Lung microvascular endothelial cell (primary cell): ENCODE results near the gene LTA. TPM values are rescaled to one million over a fixed set of nuclear protein-coding genes. Genes with fewer than 3 reads are reported as not detected.

Experiments used
- DNase-seq, 2 donors: peaks; one replicate each; pipeline versions ENCODE4 v3.0.0 to v3.0.0-alpha.2; 2010; ENCODE audit warnings: low read depth in 2 of 2
- total RNA-seq: library from RNA; depleted of rRNA; stranded (reverse); fragments of >200 nt; gene quantifications from 2 replicates; pipeline ENCODE4 v1.2.1, GENCODE V29; 2014

The LTA gene
- total RNA-seq, 1 donor from 2014 or later, result not detected

DNA sequence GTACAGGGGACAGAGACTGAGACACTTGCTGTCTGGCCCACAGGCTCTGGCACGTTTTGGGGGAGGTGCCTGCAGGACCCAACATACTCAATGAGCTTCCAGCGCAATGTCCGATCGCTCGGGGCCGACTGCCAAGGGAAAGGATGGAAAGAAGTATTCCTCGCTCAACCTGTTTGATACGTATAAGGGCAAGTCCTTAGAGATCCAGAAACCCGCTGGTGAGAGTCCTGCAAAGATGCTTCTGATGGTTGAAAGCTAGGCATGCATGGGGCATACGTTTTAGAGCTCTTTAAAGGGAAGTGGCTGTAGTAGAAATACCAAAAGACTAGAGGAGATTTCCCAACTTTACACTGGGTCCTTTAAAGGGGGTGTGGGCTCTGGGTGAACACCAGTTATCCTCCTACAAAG lies 50.6 kb downstream of the LTA start:
- no peak for DNase-seq

Other genes starting within 250 kb of the LTA start
- 153 and 307 TPM in 2 replicates for gene HLA-B, start 215.1 kb upstream of the LTA start, total RNA-seq
- gene MICA, start 168.7 kb upstream of the LTA start, total RNA-seq, result 15.3 and 31.4 TPM in 2 replicates
- gene MICB, start 74.1 kb upstream of the LTA start, total RNA-seq, result 5.0 and 9.8 TPM in 2 replicates
- not detected in 2 replicates for gene MCCD1, start 43.3 kb upstream of the LTA start, total RNA-seq
- gene DDX39B, start 30.3 kb upstream of the LTA start, total RNA-seq, result 180 and 306 TPM in 2 replicates
- 0.20 and 0.22 TPM in 2 replicates for gene ATP6V1G2, start 25.7 kb upstream of the LTA start, total RNA-seq
- gene NFKBIL1, start 24.7 kb upstream of the LTA start, total RNA-seq, result 17.9 and 23.0 TPM in 2 replicates
- gene TNF, start 3.3 kb downstream of the LTA start, total RNA-seq, result not detected in 2 replicates
- gene LTB, start 10.1 kb downstream of the LTA start, total RNA-seq, result 6.7 and 9.2 TPM in 2 replicates
- gene LST1, start 14.0 kb downstream of the LTA start, total RNA-seq, result not detected in 2 replicates
- not detected in 2 replicates for gene NCR3, start 20.7 kb downstream of the LTA start, total RNA-seq
- not detected in 2 replicates for gene AIF1, start 42.9 kb downstream of the LTA start, total RNA-seq
- 19.4 and 27.2 TPM in 2 replicates for gene PRRC2A, start 48.4 kb downstream of the LTA start, total RNA-seq
- 88.3 and 111 TPM in 2 replicates for gene BAG6, start 80.4 kb downstream of the LTA start, total RNA-seq
- 0.22 and 0.40 TPM in 2 replicates for gene APOM, start 83.6 kb downstream of the LTA start, total RNA-seq
- gene C6orf47, start 88.5 kb downstream of the LTA start, total RNA-seq, result 15.5 and 24.0 TPM in 2 replicates
- gene GPANK1, start 92.7 kb downstream of the LTA start, total RNA-seq, result 8.5 and 12.1 TPM in 2 replicates
- gene CSNK2B, start 93.8 kb downstream of the LTA start, total RNA-seq, result 64.1 and 67.6 TPM in 2 replicates
- gene LY6G5B, start 97.7 kb downstream of the LTA start, total RNA-seq, result 0.44 and 1.2 TPM in 2 replicates
- gene LY6G5C, start 108.8 kb downstream of the LTA start, total RNA-seq, result 1.4 and 1.7 TPM in 2 replicates
- gene ABHD16A, start 131.0 kb downstream of the LTA start, total RNA-seq, result 41.2 and 69.8 TPM in 2 replicates
- not detected in 2 replicates for gene LY6G6F, start 134.6 kb downstream of the LTA start, total RNA-seq
- gene LY6G6D, start 143.1 kb downstream of the LTA start, total RNA-seq, result not detected in 2 replicates
- not detected in 2 replicates for gene LY6G6C, start 149.5 kb downstream of the LTA start, total RNA-seq
- gene MPIG6B, start 151.1 kb downstream of the LTA start, total RNA-seq, result not detected in 2 replicates
- 109 and 159 TPM in 2 replicates for gene DDAH2, start 157.0 kb downstream of the LTA start, total RNA-seq
- 469 and 552 TPM in 2 replicates for gene CLIC1, start 164.2 kb downstream of the LTA start, total RNA-seq
- 1.4 and 2.6 TPM in 2 replicates for gene MSH5, start 167.7 kb downstream of the LTA start, total RNA-seq
- 1.6 and 2.0 TPM in 2 replicates for gene SAPCD1, start 190.4 kb downstream of the LTA start, total RNA-seq
- gene VWA7, start 205.0 kb downstream of the LTA start, total RNA-seq, result under 0.01 and 0.40 TPM in 2 replicates
- 36.3 and 39.0 TPM in 2 replicates for gene VARS1, start 223.5 kb downstream of the LTA start, total RNA-seq
- 29.2 and 29.8 TPM in 2 replicates for gene LSM2, start 234.7 kb downstream of the LTA start, total RNA-seq
- gene HSPA1L, start 243.0 kb downstream of the LTA start, total RNA-seq, result 0.87 and 1.8 TPM in 2 replicates
- gene HSPA1A, start 243.3 kb downstream of the LTA start, total RNA-seq, result 40.8 and 93.3 TPM in 2 replicates